HepG2 (cell line): ENCODE data around the gene PAIP2. TPM values are rescaled to one million over a fixed set of nuclear protein-coding genes. Genes with fewer than 3 reads are reported as not detected.

Experiments
- ATM ChIP-seq: fragments of 450-650 bp; IDR thresholded peaks from 2 replicates; pipeline ENCODE4 v1.7.1; 2017; ENCODE audit warnings: mild to moderate bottlenecking, borderline replicate concordance
- BORCS8-MEF2B ChIP-seq: sonication (generic); formaldehyde crosslinking; IDR thresholded peaks from 2 replicates; pipeline ENCODE4 v1.8.0; 2022; ENCODE audit warnings: mild to moderate bottlenecking, missing genetic modification reagents
- GZF1 ChIP-seq: sonication (generic); formaldehyde crosslinking; IDR thresholded peaks from 2 replicates; pipeline ENCODE4 v1.5.1; 2020; ENCODE audit warnings: mild to moderate bottlenecking, missing genetic modification reagents
- KAT8 ChIP-seq: IDR thresholded peaks from 2 replicates; pipeline ENCODE4 v1.6.1; 2016; ENCODE audit warnings: missing genetic modification reagents, missing compliant biosample characterization
- KDM5B ChIP-seq: sonication (generic); formaldehyde crosslinking; IDR thresholded peaks from 2 replicates; pipeline ENCODE4 v1.4.0; 2020; ENCODE audit warnings: missing genetic modification reagents, mild to moderate bottlenecking, borderline replicate concordance
- MIER3 ChIP-seq: IDR thresholded peaks from 2 replicates; pipeline ENCODE4 v1.6.1; 2016; ENCODE audit warnings: missing compliant biosample characterization, borderline replicate concordance
- PTBP1 ChIP-seq: fragments of 200-400 bp; formaldehyde crosslinking; IDR thresholded peaks from 2 replicates; pipeline ENCODE4 v1.6.1; 2018; ENCODE audit warnings: low read length, low read depth; ENCODE audit not compliant: poor library complexity, severe bottlenecking
- STAT5B ChIP-seq: sonication (generic); formaldehyde crosslinking; IDR thresholded peaks from 2 replicates; pipeline ENCODE4 v1.4.0; 2020; ENCODE audit warnings: missing genetic modification reagents
- TARDBP ChIP-seq: sonication (generic); formaldehyde crosslinking; IDR thresholded peaks from 2 replicates; pipeline ENCODE4 v1.8.0; 2022; ENCODE audit warnings: mild to moderate bottlenecking, missing genetic modification reagents
- ZNF160 ChIP-seq: sonication (generic); formaldehyde crosslinking; IDR thresholded peaks from 2 replicates; pipeline ENCODE4 v1.8.0; 2022; ENCODE audit warnings: mild to moderate bottlenecking, inconsistent platforms, missing genetic modification reagents
- ZNF354B ChIP-seq: sonication (generic); formaldehyde crosslinking; IDR thresholded peaks from 2 replicates; pipeline ENCODE4 v1.8.0; 2022; ENCODE audit warnings: mild to moderate bottlenecking, missing genetic modification reagents
- polyA plus RNA-seq, 8 experiments: library from polyadenylated mRNA; depleted of rRNA in 3 of 8; stranded (reverse) in 7 of 8; unstranded in 1 of 8; fragments of >200 nt; fragmentation: Illumina TruSeq in 4 of 8; extraction: Trizol in 4 of 8; gene quantifications; 2 replicates each; pipeline versions ENCODE4 v1.2.1 to v1.2.3, GENCODE V29; 2011 to 2016; ENCODE audit warnings: low read depth in 4 of 8, missing spikeins in 1 of 8, mixed read lengths in 1 of 8; ENCODE audit not compliant: insufficient read depth in 1 of 8
- total RNA-seq, 5 experiments: library from RNA; depleted of rRNA; stranded (reverse); fragments of >200 nt; fragmentation: Illumina TruSeq; extraction: Trizol; gene quantifications; 2 replicates each; pipeline ENCODE4 v1.2.3, GENCODE V29; 2016; ENCODE audit warnings: low read depth in 1 of 5
- TF ChIP-seq, protein P1 (sequence below), 2 experiments: IDR thresholded peaks; 2 replicates each; pipeline ENCODE4 v1.6.1; 2011 to 2012; ENCODE audit warnings: low read length in 2 of 2, borderline replicate concordance in 1 of 2, low read depth in 1 of 2, mild to moderate bottlenecking in 1 of 2, moderate library complexity in 1 of 2
- TF ChIP-seq, protein P2 (sequence below): sonication (generic); formaldehyde crosslinking; IDR thresholded peaks from 2 replicates; pipeline ENCODE4 v1.4.0; 2020; ENCODE audit warnings: missing genetic modification reagents
- TF ChIP-seq, protein P3 (sequence below), 2 experiments: fragments of 450-650 bp in 1 of 2; sonication (generic) in 1 of 2; formaldehyde crosslinking; IDR thresholded peaks; 2 replicates each; pipeline versions ENCODE4 v1.5.0 to v1.8.0; 2020 to 2022; ENCODE audit warnings: mild to moderate bottlenecking in 1 of 2, missing genetic modification reagents in 1 of 2
- TF ChIP-seq, protein P4 (sequence below): sonication (generic); formaldehyde crosslinking; IDR thresholded peaks from 2 replicates; pipeline ENCODE4 v1.4.0; 2020; ENCODE audit warnings: missing genetic modification reagents, mild to moderate bottlenecking, borderline replicate concordance
- TF ChIP-seq, protein P5 (sequence below): sonication (generic); formaldehyde crosslinking; IDR thresholded peaks from 2 replicates; pipeline ENCODE4 v1.4.0; 2020; ENCODE audit warnings: mild to moderate bottlenecking, missing genetic modification reagents
- TF ChIP-seq, protein P6 (sequence below): IDR thresholded peaks from 2 replicates; pipeline ENCODE4 v1.6.1; 2012; ENCODE audit warnings: inconsistent platforms

Gene PAIP2
- total and polyA plus RNA-seq, 2 of the 13 experiments (the other 11 are each of a cell fraction or from before 2014, with no cell fraction given) = 61.5 to 76.3 TPM

DNA sequence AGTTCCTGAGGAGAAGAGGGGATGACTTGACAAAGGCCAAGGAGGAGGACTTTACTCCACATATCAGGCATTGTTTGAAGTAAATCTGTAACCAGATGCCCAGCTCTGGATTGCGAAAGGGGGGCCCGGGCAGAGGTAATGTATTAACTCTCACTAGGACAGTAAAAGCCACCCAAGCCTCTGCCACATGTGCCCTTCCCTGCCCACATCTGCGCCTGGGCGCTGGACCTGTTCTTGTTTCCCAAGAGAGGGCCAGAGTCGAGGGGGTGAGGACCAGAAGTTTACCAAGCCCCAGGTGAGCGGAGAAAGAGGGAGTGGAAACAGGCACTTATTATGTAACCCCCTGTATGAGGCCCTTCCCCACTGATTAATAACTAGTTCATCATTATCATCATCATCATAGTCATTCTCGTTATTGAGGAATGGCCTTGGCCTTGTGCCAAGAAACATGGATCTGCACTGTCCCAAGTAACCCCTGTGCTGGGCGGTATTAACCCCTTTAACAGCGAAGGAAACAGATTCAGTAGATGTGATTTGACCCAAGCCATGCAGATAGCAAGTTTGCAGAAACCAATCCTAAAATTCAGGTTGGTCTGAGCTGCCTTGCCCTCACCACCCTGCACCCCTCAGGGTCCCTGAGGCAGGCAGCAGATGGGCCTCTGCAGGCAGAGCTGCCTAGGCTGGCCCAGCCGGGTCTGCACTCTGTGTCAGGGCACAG is 41.8 kb downstream of the PAIP2 start, which contains the start of gene SLC23A1 (continued):
- TF ChIP-seq, protein P1, sequence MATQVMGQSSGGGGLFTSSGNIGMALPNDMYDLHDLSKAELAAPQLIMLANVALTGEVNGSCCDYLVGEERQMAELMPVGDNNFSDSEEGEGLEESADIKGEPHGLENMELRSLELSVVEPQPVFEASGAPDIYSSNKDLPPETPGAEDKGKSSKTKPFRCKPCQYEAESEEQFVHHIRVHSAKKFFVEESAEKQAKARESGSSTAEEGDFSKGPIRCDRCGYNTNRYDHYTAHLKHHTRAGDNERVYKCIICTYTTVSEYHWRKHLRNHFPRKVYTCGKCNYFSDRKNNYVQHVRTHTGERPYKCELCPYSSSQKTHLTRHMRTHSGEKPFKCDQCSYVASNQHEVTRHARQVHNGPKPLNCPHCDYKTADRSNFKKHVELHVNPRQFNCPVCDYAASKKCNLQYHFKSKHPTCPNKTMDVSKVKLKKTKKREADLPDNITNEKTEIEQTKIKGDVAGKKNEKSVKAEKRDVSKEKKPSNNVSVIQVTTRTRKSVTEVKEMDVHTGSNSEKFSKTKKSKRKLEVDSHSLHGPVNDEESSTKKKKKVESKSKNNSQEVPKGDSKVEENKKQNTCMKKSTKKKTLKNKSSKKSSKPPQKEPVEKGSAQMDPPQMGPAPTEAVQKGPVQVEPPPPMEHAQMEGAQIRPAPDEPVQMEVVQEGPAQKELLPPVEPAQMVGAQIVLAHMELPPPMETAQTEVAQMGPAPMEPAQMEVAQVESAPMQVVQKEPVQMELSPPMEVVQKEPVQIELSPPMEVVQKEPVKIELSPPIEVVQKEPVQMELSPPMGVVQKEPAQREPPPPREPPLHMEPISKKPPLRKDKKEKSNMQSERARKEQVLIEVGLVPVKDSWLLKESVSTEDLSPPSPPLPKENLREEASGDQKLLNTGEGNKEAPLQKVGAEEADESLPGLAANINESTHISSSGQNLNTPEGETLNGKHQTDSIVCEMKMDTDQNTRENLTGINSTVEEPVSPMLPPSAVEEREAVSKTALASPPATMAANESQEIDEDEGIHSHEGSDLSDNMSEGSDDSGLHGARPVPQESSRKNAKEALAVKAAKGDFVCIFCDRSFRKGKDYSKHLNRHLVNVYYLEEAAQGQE (IDR thresholded peaks at IDR 0.05; ENCODE audit: borderline replicate concordance in 1 of 2, low read depth in 1 of 2, low read length in 2 of 2) = no peak
- TF ChIP-seq PTBP1 = no peak
- TF ChIP-seq, protein P2, sequence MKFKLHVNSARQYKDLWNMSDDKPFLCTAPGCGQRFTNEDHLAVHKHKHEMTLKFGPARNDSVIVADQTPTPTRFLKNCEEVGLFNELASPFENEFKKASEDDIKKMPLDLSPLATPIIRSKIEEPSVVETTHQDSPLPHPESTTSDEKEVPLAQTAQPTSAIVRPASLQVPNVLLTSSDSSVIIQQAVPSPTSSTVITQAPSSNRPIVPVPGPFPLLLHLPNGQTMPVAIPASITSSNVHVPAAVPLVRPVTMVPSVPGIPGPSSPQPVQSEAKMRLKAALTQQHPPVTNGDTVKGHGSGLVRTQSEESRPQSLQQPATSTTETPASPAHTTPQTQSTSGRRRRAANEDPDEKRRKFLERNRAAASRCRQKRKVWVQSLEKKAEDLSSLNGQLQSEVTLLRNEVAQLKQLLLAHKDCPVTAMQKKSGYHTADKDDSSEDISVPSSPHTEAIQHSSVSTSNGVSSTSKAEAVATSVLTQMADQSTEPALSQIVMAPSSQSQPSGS (CRISPR knock-in tag) = 0 out of 2 replicates have a peak, but pooled peaks have one; percentile 26
- no peak for TF ChIP-seq ZNF160
- TF ChIP-seq ZNF354B (CRISPR knock-in tag) = no peak
- no peak for TF ChIP-seq TARDBP (CRISPR knock-in tag)
- peak; percentile 33; the same call in 1 of the 2 replicates for TF ChIP-seq KAT8 (CRISPR knock-in tag)
- TF ChIP-seq, protein P3, sequence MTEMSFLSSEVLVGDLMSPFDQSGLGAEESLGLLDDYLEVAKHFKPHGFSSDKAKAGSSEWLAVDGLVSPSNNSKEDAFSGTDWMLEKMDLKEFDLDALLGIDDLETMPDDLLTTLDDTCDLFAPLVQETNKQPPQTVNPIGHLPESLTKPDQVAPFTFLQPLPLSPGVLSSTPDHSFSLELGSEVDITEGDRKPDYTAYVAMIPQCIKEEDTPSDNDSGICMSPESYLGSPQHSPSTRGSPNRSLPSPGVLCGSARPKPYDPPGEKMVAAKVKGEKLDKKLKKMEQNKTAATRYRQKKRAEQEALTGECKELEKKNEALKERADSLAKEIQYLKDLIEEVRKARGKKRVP (CRISPR knock-in tag; IDR thresholded peaks at IDR 0.05) = no peak
- TF ChIP-seq, protein P4, sequence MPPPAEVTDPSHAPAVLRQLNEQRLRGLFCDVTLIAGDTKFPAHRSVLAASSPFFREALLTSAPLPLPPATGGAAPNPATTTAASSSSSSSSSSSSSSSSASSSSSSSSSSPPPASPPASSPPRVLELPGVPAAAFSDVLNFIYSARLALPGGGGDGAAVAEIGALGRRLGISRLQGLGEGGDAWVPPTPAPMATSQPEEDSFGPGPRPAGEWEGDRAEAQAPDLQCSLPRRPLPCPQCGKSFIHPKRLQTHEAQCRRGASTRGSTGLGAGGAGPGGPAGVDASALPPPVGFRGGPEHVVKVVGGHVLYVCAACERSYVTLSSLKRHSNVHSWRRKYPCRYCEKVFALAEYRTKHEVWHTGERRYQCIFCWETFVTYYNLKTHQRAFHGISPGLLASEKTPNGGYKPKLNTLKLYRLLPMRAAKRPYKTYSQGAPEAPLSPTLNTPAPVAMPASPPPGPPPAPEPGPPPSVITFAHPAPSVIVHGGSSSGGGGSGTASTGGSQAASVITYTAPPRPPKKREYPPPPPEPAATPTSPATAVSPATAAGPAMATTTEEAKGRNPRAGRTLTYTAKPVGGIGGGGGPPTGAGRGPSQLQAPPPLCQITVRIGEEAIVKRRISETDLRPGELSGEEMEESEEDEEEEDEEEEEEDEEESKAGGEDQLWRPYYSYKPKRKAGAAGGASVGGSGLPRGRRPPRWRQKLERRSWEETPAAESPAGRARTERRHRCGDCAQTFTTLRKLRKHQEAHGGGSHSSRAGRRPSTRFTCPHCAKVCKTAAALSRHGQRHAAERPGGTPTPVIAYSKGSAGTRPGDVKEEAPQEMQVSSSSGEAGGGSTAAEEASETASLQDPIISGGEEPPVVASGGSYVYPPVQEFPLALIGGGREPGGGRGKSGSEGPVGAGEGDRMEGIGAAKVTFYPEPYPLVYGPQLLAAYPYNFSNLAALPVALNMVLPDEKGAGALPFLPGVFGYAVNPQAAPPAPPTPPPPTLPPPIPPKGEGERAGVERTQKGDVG (CRISPR knock-in tag) = no peak
- no peak for TF ChIP-seq STAT5B (CRISPR knock-in tag)
- TF ChIP-seq GZF1 = no peak
- no peak for TF ChIP-seq BORCS8-MEF2B (CRISPR knock-in tag)
- TF ChIP-seq MIER3 (CRISPR knock-in tag) = 0 out of 2 replicates have a peak, but pooled peaks have one; percentile 12
- no peak for TF ChIP-seq KDM5B
- TF ChIP-seq, protein P5, sequence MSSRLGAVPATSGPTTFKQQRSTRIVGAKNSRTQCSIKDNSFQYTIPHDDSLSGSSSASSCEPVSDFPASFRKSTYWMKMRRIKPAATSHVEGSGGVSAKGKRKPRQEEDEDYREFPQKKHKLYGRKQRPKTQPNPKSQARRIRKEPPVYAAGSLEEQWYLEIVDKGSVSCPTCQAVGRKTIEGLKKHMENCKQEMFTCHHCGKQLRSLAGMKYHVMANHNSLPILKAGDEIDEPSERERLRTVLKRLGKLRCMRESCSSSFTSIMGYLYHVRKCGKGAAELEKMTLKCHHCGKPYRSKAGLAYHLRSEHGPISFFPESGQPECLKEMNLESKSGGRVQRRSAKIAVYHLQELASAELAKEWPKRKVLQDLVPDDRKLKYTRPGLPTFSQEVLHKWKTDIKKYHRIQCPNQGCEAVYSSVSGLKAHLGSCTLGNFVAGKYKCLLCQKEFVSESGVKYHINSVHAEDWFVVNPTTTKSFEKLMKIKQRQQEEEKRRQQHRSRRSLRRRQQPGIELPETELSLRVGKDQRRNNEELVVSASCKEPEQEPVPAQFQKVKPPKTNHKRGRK (CRISPR knock-in tag) = no peak
- TF ChIP-seq, protein P6, sequence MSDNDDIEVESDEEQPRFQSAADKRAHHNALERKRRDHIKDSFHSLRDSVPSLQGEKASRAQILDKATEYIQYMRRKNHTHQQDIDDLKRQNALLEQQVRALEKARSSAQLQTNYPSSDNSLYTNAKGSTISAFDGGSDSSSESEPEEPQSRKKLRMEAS = 0 out of 2 replicates have a peak, but pooled peaks have one; percentile 25
- no peak for TF ChIP-seq ATM
